ENCODE measurements around the gene NEDD4. TPM values are rescaled to one million over a fixed set of nuclear protein-coding genes. Genes with fewer than 3 reads are reported as not detected.

Gene NEDD4
- total and polyA plus RNA-seq, 12 donors: 2.5 to 20.5 (median 9.5) TPM

GRCh38 chr15:56040081-56041035, 46.9 kb upstream of the NEDD4 start:
- H3K27me3 ChIP-seq: no peaks in the 10 kb centered on the region
- TF ChIP-seq CTCF (IDR thresholded peaks at IDR 0.05): no peak
- H3K27ac ChIP-seq: peak overlapping the region in 3 of 5 donors; percentile 41 to 77 (median 60)
- peak; percentile 75 to 91 (median 86) for DNase-seq
- H3K4me3 ChIP-seq: no peak overlapping the region
- peaks cover 0 to 7% of the 10 kb centered on the region in 2 donors for H3K4me1 ChIP-seq (replicated peaks in 1 of 2)
- intact Hi-C loops (cut with DNase I): no loop called here
- H3K36me3 ChIP-seq (replicated peaks in 1 of 2): no peaks in the 10 kb centered on the region
- WGBS, 4 donors: 34 to 45% (median 36%) methylated on average over 8 of the region's 8 CpGs
- no peaks in the 10 kb centered on the region for H3K9me3 ChIP-seq (replicated peaks in 1 of 3)

GRCh38 chr15:56038707-56039106, 45.3 kb upstream of the NEDD4 start:
- H3K4me1 ChIP-seq (replicated peaks in 1 of 2): peaks cover 0 to 7% of the 10 kb centered on the region in 2 donors
- 88 to 97% (median 91%) methylated on average over 4 of the region's 4 CpGs for whole genome bisulfite sequencing, 4 donors
- intact Hi-C loops (cut with DNase I): no loop called here

GRCh38 chr15:56038015-56038414, 44.6 kb upstream of the NEDD4 start:
- no peak overlapping the region for H3K27ac ChIP-seq
- H3K36me3 ChIP-seq (replicated peaks in 1 of 2): no peaks in the 10 kb centered on the region
- DNase-seq: no peak
- no peak overlapping the region for H3K4me3 ChIP-seq
- H3K4me1 ChIP-seq (replicated peaks in 1 of 2): peaks cover 0 to 7% of the 10 kb centered on the region in 2 donors
- no peaks in the 10 kb centered on the region for H3K27me3 ChIP-seq
- WGBS, 4 donors: 48 to 57% (median 53%) methylated on average over 3 of the region's 3 CpGs
- TF ChIP-seq CTCF (IDR thresholded peaks at IDR 0.05) (no peak), POLR2A (IDR thresholded peaks at IDR 0.05) (no peak)
- H3K9me3 ChIP-seq (replicated peaks in 1 of 3): no peaks in the 10 kb centered on the region
- intact Hi-C loops (cut with DNase I): no loop called here

More at GRCh38 chr15:56038707-56039106, 45.3 kb upstream of the NEDD4 start:
- no peak for TF ChIP-seq POLR2A (IDR thresholded peaks at IDR 0.05)
- H3K9me3 ChIP-seq (replicated peaks in 1 of 3): no peaks in the 10 kb centered on the region
- H3K36me3 ChIP-seq (replicated peaks in 1 of 2): no peaks in the 10 kb centered on the region
- H3K27me3 ChIP-seq: no peaks in the 10 kb centered on the region
- H3K27ac ChIP-seq: peak overlapping the region in 1 of 5 donors; percentile 77
- DNase-seq: no peak
- H3K4me3 ChIP-seq: no peak overlapping the region

- no peak overlapping the region for H3K27ac ChIP-seq
- 81 to 90% (median 86%) methylated on average over 3 to 5 of the region's 5 CpGs for WGBS, 4 donors
- H3K4me1 ChIP-seq (replicated peaks in 1 of 2): peaks cover 0 to 7% of the 10 kb centered on the region in 2 donors
- intact Hi-C loops (cut with DNase I): no loop called here
- TF ChIP-seq POLR2A (IDR thresholded peaks at IDR 0.05) (no peak), CTCF (IDR thresholded peaks at IDR 0.05) (no peak)
- no peak overlapping the region for H3K4me3 ChIP-seq
- no peak for DNase-seq
- H3K9me3 ChIP-seq (replicated peaks in 1 of 3): no peaks in the 10 kb centered on the region
- H3K27me3 ChIP-seq: no peaks in the 10 kb centered on the region
- H3K36me3 ChIP-seq (replicated peaks in 1 of 2): no peaks in the 10 kb centered on the region
These were observed 43.2 kb upstream of the NEDD4 start for GRCh38 chr15:56036546-56037067.
